Measurements from ENCODE around the gene ACER1.
"Not testable (repeated sequence)": the region's sequence is repeated elsewhere in the genome, so short reads cannot be mapped to it uniquely, and the experiment has no call there.

ACER1 gene

DNA sequence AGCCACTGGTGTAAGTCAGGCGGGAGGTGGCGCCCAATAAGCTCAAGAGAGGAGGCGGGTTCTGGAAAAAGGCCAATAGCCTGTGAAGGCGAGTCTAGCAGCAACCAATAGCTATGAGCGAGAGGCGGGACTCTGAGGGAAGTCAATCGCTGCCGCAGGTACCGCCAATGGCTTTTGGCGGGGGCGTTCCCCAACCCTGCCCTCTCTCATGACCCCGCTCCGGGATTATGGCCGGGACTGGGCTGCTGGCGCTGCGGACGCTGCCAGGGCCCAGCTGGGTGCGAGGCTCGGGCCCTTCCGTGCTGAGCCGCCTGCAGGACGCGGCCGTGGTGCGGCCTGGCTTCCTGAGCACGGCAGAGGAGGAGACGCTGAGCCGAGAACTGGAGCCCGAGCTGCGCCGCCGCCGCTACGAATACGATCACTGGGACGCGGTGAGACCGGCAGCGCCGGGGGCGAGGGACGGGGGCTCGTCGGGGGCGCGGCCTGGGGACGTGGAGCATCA is 39.2 kb upstream of the ACER1 start, which contains the start of gene ALKBH7:
ALKBH7 (plus strand) TSS at position 201 of the 502 bp plus-strand sequence; CDS start at position 228, 27 bp downstream.
- Histone ChIP-seq H3K9ac (ENCODE audit: low read length) (peak within 1 kb of the TSS; percentile 86), H2AFZ (ENCODE audit: low read depth, low read length) (peak within 1 kb of the TSS; percentile 80), H4K20me1 (ENCODE audit: insufficient read depth, low read length) (no peaks in the 10 kb centered on the region), H3K27ac (ENCODE audit: low read length) (peak within 1 kb of the TSS; percentile 85), H3K27me3 (ENCODE audit: low read depth, low read length) (no peaks in the 10 kb centered on the region), H3K9me3 (ENCODE audit: insufficient read depth, low read length) (no peaks in the 10 kb centered on the region), H3K79me2 (ENCODE audit: low read length) (no peaks in the 10 kb centered on the region), H3K4me1 (ENCODE audit: low read length) (peaks cover 9% of the 10 kb centered on the region), H3K4me2 (ENCODE audit: low read length) (peak within 1 kb of the TSS; percentile 91), H3K4me3 (ENCODE audit: low read length) (peak within 1 kb of the TSS; percentile 83), H3K36me3 (replicated peaks; ENCODE audit: low read depth, low read length) (peaks cover 12% of the 10 kb centered on the region)
- no peak for TF ChIP-seq CTCF (IDR thresholded peaks at IDR 0.05; ENCODE audit: low read depth, low read length)
- no peak for TF ChIP-seq EZH2phosphoT487 (IDR thresholded peaks at IDR 0.05; ENCODE audit: low read depth)

DNA sequence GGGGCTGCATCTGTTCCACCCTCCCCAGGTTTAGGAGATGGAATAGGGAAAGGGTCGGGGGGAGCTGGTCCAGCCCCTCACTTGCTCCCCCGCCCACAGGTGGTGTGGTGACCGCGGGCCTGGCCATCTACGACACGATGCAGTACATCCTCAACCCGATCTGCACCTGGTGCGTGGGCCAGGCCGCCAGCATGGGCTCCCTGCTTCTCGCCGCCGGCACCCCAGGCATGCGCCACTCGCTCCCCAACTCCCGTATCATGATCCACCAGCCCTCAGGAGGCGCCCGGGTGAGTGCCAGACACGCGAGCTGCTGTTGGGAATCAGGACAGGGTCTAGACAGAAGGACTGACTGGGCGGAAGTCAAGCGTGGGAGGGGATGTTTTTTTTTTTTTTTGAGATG is 30.9 kb upstream of the ACER1 start:
- peaks cover 37% of the 10 kb centered on the region for H3K36me3 ChIP-seq (replicated peaks; ENCODE audit: low read depth, low read length)
- H4K20me1 ChIP-seq (ENCODE audit: insufficient read depth, low read length), result no peaks in the 10 kb centered on the region

GRCh38 chr19:6362351-6362801 is 29.0 kb upstream of the ACER1 start:
- Histone ChIP-seq H4K20me1 (ENCODE audit: insufficient read depth, low read length) (no peaks in the 10 kb centered on the region), H3K9ac (ENCODE audit: low read length) (peak overlapping the region; percentile 90), H3K4me1 (ENCODE audit: low read length) (peaks cover 14% of the 10 kb centered on the region), H2AFZ (ENCODE audit: low read depth, low read length) (no peak overlapping the region), H3K4me3 (ENCODE audit: low read length) (peak overlapping the region; percentile 86), H3K79me2 (ENCODE audit: low read length) (peaks cover 20% of the 10 kb centered on the region), H3K36me3 (replicated peaks; ENCODE audit: low read depth, low read length) (peaks cover 22% of the 10 kb centered on the region), H3K9me3 (ENCODE audit: insufficient read depth, low read length) (no peaks in the 10 kb centered on the region), H3K4me2 (ENCODE audit: low read length) (peak overlapping the region; percentile 96), H3K27me3 (ENCODE audit: low read depth, low read length) (no peaks in the 10 kb centered on the region), H3K27ac (ENCODE audit: low read length) (peak overlapping the region; percentile 52)
- TF ChIP-seq CTCF (IDR thresholded peaks at IDR 0.05; ENCODE audit: low read depth, low read length) (no peak), EZH2phosphoT487 (IDR thresholded peaks at IDR 0.05; ENCODE audit: low read depth) (no peak)

More for the DNA sequence above, 30.9 kb upstream of the ACER1 start:
- Histone ChIP-seq H3K4me3 (ENCODE audit: low read length) (no peak overlapping the region), H3K9me3 (ENCODE audit: insufficient read depth, low read length) (no peaks in the 10 kb centered on the region), H3K9ac (ENCODE audit: low read length) (no peak overlapping the region), H3K4me1 (ENCODE audit: low read length) (peaks cover 9% of the 10 kb centered on the region), H2AFZ (ENCODE audit: low read depth, low read length) (no peak overlapping the region), H3K4me2 (ENCODE audit: low read length) (no peak overlapping the region), H3K27me3 (ENCODE audit: low read depth, low read length) (no peaks in the 10 kb centered on the region), H3K79me2 (ENCODE audit: low read length) (peaks cover 20% of the 10 kb centered on the region), H3K27ac (ENCODE audit: low read length) (no peak overlapping the region)
- TF ChIP-seq CTCF (IDR thresholded peaks at IDR 0.05; ENCODE audit: low read depth, low read length), result no peak
- TF ChIP-seq EZH2phosphoT487 (IDR thresholded peaks at IDR 0.05; ENCODE audit: low read depth), result no peak

DNA sequence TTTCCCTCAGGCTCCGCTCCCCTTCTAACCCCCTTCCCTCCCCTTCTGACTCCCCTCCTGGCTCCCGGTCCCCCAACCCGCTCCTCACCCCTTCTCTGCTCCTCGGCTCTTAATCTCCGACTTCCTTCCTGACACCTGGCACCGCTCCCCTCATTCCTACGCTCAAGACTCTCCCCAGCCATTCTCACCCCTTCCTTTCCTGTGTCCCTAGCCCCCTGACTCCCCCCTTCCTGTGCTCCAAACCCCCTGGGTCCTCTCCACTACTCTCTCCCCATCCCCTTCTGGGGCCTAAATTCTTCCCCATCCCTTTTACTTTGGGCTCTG is 28.6 kb upstream of the ACER1 start:
- H3K27me3 ChIP-seq (ENCODE audit: low read depth, low read length), result no peaks in the 10 kb centered on the region
- H3K4me2 ChIP-seq (ENCODE audit: low read length), result peak overlapping the region; percentile 96
- H2AFZ ChIP-seq (ENCODE audit: low read depth, low read length), result peak overlapping the region; percentile 62; the same call in 1 of the 2 replicates
- peaks cover 14% of the 10 kb centered on the region for H3K4me1 ChIP-seq (ENCODE audit: low read length)
- H3K9me3 ChIP-seq (ENCODE audit: insufficient read depth, low read length), result no peaks in the 10 kb centered on the region
- H3K79me2 ChIP-seq (ENCODE audit: low read length), result peaks cover 20% of the 10 kb centered on the region
- no peaks in the 10 kb centered on the region for H4K20me1 ChIP-seq (ENCODE audit: insufficient read depth, low read length)
- peaks cover 20% of the 10 kb centered on the region for H3K36me3 ChIP-seq (replicated peaks; ENCODE audit: low read depth, low read length)
- TF ChIP-seq CTCF (IDR thresholded peaks at IDR 0.05; ENCODE audit: low read depth, low read length) (no peak), EZH2phosphoT487 (IDR thresholded peaks at IDR 0.05; ENCODE audit: low read depth) (no peak)
- peak overlapping the region; percentile 86 for H3K4me3 ChIP-seq (ENCODE audit: low read length)
- peak overlapping the region; percentile 90 for H3K9ac ChIP-seq (ENCODE audit: low read length)
- peak overlapping the region; percentile 52 for H3K27ac ChIP-seq (ENCODE audit: low read length)

GRCh38 chr19:6360857-6361216 is 27.4 kb upstream of the ACER1 start:
- not testable (repeated sequence) for H3K27me3 ChIP-seq (ENCODE audit: low read depth, low read length); H4K20me1 ChIP-seq (ENCODE audit: insufficient read depth, low read length); H3K9me3 ChIP-seq (ENCODE audit: insufficient read depth, low read length); H3K27ac ChIP-seq (ENCODE audit: low read length); H2AFZ ChIP-seq (ENCODE audit: low read depth, low read length)
- H3K9ac ChIP-seq (ENCODE audit: low read length), result peak overlapping the region; percentile 26; the same call in 1 of the 2 replicates
- H3K4me1 ChIP-seq (ENCODE audit: low read length), result peaks cover 14% of the 10 kb centered on the region
- peaks cover 14% of the 10 kb centered on the region for H3K36me3 ChIP-seq (replicated peaks; ENCODE audit: low read depth, low read length)
- peak overlapping the region; percentile 86 for H3K4me3 ChIP-seq (ENCODE audit: low read length)
- H3K4me2 ChIP-seq (ENCODE audit: low read length), result peak overlapping the region; percentile 56
- H3K79me2 ChIP-seq (ENCODE audit: low read length), result peaks cover 20% of the 10 kb centered on the region

DNA sequence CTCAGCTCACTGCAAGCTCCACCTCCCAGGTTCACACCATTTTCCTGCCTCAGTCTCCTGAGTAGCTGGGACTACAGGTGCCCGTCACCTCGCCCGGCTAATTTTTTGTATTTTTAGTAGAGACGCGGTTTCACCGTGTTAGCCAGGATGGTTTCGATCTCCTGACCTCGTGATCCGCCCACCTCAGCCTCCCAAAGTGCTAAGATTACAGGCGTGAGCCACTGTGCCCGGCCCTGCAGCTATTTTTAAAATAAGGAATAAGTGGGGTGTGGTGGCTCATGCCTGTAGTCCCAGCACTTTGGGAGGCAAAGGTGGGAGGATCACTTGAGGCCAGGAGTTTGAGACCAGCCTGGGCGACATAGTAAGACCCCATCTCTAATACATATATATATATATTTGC is 27.0 kb upstream of the ACER1 start:
- not testable (repeated sequence) for H3K9me3 ChIP-seq (ENCODE audit: insufficient read depth, low read length); H3K4me2 ChIP-seq (ENCODE audit: low read length); H3K4me3 ChIP-seq (ENCODE audit: low read length); H3K27me3 ChIP-seq (ENCODE audit: low read depth, low read length); H3K9ac ChIP-seq (ENCODE audit: low read length); H4K20me1 ChIP-seq (ENCODE audit: insufficient read depth, low read length); H3K27ac ChIP-seq (ENCODE audit: low read length); H2AFZ ChIP-seq (ENCODE audit: low read depth, low read length)
- H3K4me1 ChIP-seq (ENCODE audit: low read length), result peaks cover 14% of the 10 kb centered on the region
- H3K79me2 ChIP-seq (ENCODE audit: low read length), result peaks cover 20% of the 10 kb centered on the region
- peaks cover 10% of the 10 kb centered on the region for H3K36me3 ChIP-seq (replicated peaks; ENCODE audit: low read depth, low read length)
